ENCODE results near the gene MED14. TPM values are rescaled to one million over a fixed set of nuclear protein-coding genes. Genes with fewer than 3 reads are reported as not detected.

Gene MED14
- total and polyA plus RNA-seq, 3 donors from 2014 or later, result 13.2 to 19.1 (median 16.7) TPM

GRCh38 chrX:40698851-40699250 lies 36.5 kb downstream of the MED14 start:
- Histone ChIP-seq H3K36me3 (ENCODE audit: low read depth, missing control alignments) (no peaks in the 10 kb centered on the region), H3K4me3 (no peak overlapping the region), H3K9me3 (no peaks in the 10 kb centered on the region), H3K27ac (no peak overlapping the region), H3K27me3 (no peaks in the 10 kb centered on the region), H3K4me1 (no peaks in the 10 kb centered on the region)
- TF ChIP-seq POLR2A (IDR thresholded peaks at IDR 0.05), result no peak
- TF ChIP-seq CTCF (IDR thresholded peaks at IDR 0.05), result no peak
- intact Hi-C loops (cut with DNase I; ENCODE audit: low total_unique reads), result no loop called here
- no peak for DNase-seq
- 85 to 100% methylated on average over 1 of the region's 1 CpG for WGBS, 2 donors

GRCh38 chrX:40694802-40695201 lies 40.5 kb downstream of the MED14 start:
- H3K27ac ChIP-seq, result no peak overlapping the region
- intact Hi-C loops (cut with DNase I; ENCODE audit: low total_unique reads), result no loop called here
- H3K9me3 ChIP-seq, result no peaks in the 10 kb centered on the region
- H3K4me1 ChIP-seq, result no peaks in the 10 kb centered on the region
- no peaks in the 10 kb centered on the region for H3K36me3 ChIP-seq (ENCODE audit: low read depth, missing control alignments)
- TF ChIP-seq POLR2A (IDR thresholded peaks at IDR 0.05), result no peak
- no peak for TF ChIP-seq CTCF (IDR thresholded peaks at IDR 0.05)
- no peak overlapping the region for H3K4me3 ChIP-seq
- DNase-seq, result no peak
- 93 to 100% methylated on average over 1 of the region's 1 CpG for WGBS, 2 donors
- no peaks in the 10 kb centered on the region for H3K27me3 ChIP-seq

- Histone ChIP-seq H3K27ac (no peak overlapping the region), H3K4me1 (no peaks in the 10 kb centered on the region), H3K9me3 (no peaks in the 10 kb centered on the region), H3K27me3 (no peaks in the 10 kb centered on the region), H3K36me3 (ENCODE audit: low read depth, missing control alignments) (no peaks in the 10 kb centered on the region), H3K4me3 (no peak overlapping the region)
- intact Hi-C loops (cut with DNase I; ENCODE audit: low total_unique reads), result no loop called here
- no peak for DNase-seq
- TF ChIP-seq POLR2A (IDR thresholded peaks at IDR 0.05), result no peak
- TF ChIP-seq CTCF (IDR thresholded peaks at IDR 0.05), result no peak
These were observed 46.4 kb downstream of the MED14 start for GRCh38 chrX:40688929-40689328.

- DNase-seq, result no peak
- WGBS, 2 donors, result 95 to 100% methylated on average over 3 of the region's 3 CpGs
- no peak for TF ChIP-seq POLR2A (IDR thresholded peaks at IDR 0.05)
- no peak for TF ChIP-seq CTCF (IDR thresholded peaks at IDR 0.05)
- Histone ChIP-seq H3K4me1 (no peaks in the 10 kb centered on the region), H3K9me3 (no peaks in the 10 kb centered on the region), H3K4me3 (no peak overlapping the region), H3K27me3 (no peaks in the 10 kb centered on the region), H3K36me3 (ENCODE audit: low read depth, missing control alignments) (no peaks in the 10 kb centered on the region), H3K27ac (no peak overlapping the region)
- intact Hi-C loops (cut with DNase I; ENCODE audit: low total_unique reads), result no loop called here
These were observed 48.2 kb downstream of the MED14 start for GRCh38 chrX:40687169-40687568.

GRCh38 chrX:40685362-40685918 lies 49.9 kb downstream of the MED14 start:
- Histone ChIP-seq H3K27ac (no peak overlapping the region), H3K27me3 (no peaks in the 10 kb centered on the region), H3K4me1 (no peaks in the 10 kb centered on the region), H3K4me3 (no peak overlapping the region), H3K9me3 (no peaks in the 10 kb centered on the region), H3K36me3 (ENCODE audit: low read depth, missing control alignments) (no peaks in the 10 kb centered on the region)
- TF ChIP-seq POLR2A (IDR thresholded peaks at IDR 0.05), result no peak
- no peak for TF ChIP-seq CTCF (IDR thresholded peaks at IDR 0.05)
- 60 to 61% methylated on average over 4 of the region's 4 CpGs for WGBS, 2 donors
- intact Hi-C loops (cut with DNase I; ENCODE audit: low total_unique reads), result no loop called here
- no peak for DNase-seq

All from testis (tissue), 3 donors.